ENCODE results near the gene NDUFC2.

DNA sequence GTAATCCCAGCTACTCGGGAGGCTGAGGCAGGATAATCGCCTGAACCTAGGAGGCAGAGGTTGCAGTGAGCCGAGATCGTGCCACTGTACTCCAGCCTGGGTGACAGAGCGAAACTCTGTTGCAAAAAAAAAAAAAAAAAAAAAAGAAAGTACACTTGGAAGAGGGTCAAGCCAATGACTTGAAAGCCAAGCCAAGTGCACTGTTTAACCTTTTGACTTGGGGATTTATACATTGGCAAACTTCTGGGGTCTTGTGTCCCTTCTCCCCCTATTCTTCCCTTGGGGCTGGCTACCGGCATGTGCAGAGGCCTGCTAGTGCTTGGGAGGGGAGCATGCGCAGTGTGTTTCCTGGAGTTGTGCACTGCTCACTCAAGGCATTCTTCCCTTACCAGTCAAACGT lies 30.3 kb downstream of the NDUFC2 start:
- TF ChIP-seq ZFX (IDR thresholded peaks at IDR 0.05; ENCODE audit: borderline replicate concordance): no peak
- TF ChIP-seq, protein P1, sequence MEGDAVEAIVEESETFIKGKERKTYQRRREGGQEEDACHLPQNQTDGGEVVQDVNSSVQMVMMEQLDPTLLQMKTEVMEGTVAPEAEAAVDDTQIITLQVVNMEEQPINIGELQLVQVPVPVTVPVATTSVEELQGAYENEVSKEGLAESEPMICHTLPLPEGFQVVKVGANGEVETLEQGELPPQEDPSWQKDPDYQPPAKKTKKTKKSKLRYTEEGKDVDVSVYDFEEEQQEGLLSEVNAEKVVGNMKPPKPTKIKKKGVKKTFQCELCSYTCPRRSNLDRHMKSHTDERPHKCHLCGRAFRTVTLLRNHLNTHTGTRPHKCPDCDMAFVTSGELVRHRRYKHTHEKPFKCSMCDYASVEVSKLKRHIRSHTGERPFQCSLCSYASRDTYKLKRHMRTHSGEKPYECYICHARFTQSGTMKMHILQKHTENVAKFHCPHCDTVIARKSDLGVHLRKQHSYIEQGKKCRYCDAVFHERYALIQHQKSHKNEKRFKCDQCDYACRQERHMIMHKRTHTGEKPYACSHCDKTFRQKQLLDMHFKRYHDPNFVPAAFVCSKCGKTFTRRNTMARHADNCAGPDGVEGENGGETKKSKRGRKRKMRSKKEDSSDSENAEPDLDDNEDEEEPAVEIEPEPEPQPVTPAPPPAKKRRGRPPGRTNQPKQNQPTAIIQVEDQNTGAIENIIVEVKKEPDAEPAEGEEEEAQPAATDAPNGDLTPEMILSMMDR (IDR thresholded peaks at IDR 0.05): no peak
